Stimulated activated naive CD8-positive, alpha-beta T cell treated with anti-CD3 and anti-CD28 coated beads, Interleukin-15, Interleukin-2, amounts not matched to agents 100 U/mL and 50 U/mL, for 24 hours (primary cell): Measurements from ENCODE around the gene DBN1.

Experiments used
- ATAC-seq: fragments of 150-1000 bp; cut with Tn5 transposase; one replicate; pipeline ENCODE4 v1.10.0; 2021
- DNase-seq: peaks from one replicate; pipeline ENCODE4 v3.0.0; 2021

The DBN1 gene

DNA sequence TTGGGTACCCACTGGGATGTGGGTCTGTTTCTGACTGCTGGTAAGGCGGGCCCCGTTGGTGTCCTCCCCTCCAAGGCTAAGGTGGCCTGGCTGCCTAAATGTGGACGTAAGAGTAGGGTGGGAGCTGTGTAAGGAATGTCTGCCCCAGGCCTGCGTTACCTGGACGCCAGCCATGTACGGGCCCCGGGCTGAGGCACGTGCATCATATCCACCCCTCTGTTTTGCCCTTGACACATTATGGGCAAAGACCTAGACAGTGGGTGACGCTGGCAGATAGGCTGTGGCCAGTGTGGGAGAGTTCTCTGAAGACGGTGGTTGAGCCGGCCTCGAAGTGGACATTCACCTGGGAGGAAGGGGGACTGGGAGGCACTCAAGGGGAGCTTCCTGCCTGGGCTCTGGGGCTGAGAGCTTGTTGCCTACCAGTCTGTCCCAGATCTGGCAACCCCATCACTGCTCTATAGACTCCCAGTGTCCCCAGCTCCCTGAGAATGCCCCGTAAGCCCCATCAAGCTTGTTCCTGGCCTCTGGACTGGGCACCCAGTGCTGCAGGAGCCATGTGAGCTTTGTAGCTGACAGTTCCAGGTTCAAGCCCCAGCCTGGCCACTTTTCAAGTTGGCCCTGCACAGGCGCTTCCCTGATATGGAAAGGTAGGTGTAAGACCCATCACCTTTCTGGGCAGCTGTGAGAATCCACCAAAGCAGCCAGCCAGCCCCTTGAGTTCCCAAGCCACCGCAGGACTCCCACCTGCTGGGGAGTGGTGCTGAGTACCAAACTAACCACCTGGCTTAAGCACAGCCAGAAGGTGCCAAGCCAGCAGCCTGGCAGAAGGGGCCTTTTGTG lies 30.1 kb downstream of the DBN1 start:
- ATAC-seq (no peak), DNase-seq (no peak)

DNA sequence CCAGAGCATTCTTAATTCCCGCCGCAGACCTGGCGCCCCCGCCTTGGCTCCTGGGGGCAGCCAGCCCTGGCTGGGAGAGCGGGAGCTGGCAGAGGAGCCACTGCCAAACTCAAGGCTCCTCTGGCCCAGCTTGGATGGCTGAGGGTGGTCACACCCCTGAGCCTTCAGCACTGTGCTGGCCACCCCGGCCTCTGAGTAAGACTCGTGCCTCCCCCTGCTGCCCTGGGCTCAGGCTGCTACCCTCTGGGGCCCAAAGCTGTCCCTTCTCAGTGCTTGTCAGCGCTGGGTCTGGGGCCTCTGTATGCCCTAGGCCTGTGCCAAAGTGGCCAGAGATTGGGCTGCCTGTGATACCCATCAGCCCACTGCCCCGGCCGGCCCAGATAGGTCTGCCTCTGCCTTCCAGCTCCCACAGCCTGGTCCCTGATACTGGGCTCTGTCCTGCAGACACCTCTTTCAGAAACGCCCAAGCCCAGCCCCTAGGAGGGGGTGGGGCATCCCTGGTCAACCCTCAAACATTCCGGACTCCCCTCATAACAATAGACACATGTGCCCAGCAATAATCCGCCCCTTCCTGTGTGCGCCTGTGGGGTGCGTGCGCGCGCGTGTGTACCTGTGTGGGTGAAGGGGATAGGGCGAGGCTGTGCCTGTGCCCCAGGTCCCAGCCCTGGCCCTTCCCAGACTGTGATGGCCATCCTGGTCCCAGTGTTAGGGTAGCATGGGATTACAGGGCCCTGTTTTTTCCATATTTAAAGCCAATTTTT lies 31.2 kb downstream of the DBN1 start:
- no peak for ATAC-seq
- no peak for DNase-seq

- DNase-seq (no peak), ATAC-seq (no peak)
Measured at GRCh38 chr5:177440990-177441780, 32.2 kb downstream of the DBN1 start.

GRCh38 chr5:177440211-177440989 lies 33.0 kb downstream of the DBN1 start:
- DNase-seq = peak; percentile 63
- peak; percentile 74 for ATAC-seq

GRCh38 chr5:177439518-177440053 lies 33.8 kb downstream of the DBN1 start:
- DNase-seq = no peak
- ATAC-seq = no peak

GRCh38 chr5:177438468-177438867 lies 35.0 kb downstream of the DBN1 start:
- DNase-seq = no peak
- ATAC-seq = no peak

- DNase-seq (no peak), ATAC-seq (no peak)
Measured at GRCh38 chr5:177437623-177438022, 35.8 kb downstream of the DBN1 start.

GRCh38 chr5:177435847-177436536 lies 37.4 kb downstream of the DBN1 start:
- ATAC-seq = no peak

GRCh38 chr5:177434942-177435738 lies 38.3 kb downstream of the DBN1 start:
- no peak for DNase-seq
- ATAC-seq = no peak

More at GRCh38 chr5:177435847-177436536, 37.4 kb downstream of the DBN1 start:
- DNase-seq = no peak

- DNase-seq = peak; percentile 66
- ATAC-seq = peak; percentile 65
Measured at GRCh38 chr5:177434437-177434836, 39.0 kb downstream of the DBN1 start.

GRCh38 chr5:177433658-177434217 lies 39.7 kb downstream of the DBN1 start:
- ATAC-seq (no peak), DNase-seq (no peak)

DNA sequence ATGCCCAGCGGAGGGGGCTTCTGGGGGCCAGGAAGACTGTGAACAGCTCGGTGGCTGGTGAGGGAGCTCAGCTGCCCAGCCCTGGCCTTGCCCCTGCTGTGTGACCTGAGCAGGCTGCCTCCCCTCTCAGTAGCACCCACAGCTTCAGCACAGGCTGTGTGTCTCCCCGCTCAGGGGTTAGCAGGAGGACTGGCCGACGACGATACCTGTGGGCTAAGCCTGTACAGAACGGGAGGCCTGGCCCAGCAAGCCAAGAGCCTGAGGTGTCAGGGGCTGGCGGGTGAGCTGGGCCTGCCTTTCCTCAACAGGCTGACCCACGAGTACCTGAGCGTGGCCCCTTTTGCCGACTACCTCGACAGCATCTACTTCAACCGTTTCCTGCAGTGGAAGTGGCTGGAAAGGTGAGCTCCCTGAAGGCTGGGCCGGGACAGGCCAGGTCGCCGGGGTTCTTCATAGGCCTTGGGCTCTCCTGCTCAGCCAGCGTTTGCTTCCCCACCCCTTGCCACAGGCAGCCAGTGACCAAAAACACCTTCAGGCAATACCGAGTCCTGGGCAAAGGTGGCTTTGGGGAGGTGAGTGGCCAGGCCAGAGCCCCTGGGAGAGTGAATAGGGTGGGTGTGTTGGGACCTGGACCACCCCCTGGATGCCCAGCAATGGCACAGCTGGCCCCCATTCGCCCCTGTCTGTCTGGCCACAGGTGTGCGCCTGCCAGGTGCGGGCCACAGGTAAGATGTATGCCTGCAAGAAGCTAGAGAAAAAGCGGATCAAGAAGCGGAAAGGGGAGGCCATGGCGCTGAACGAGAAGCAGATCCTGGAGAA lies 40.4 kb downstream of the DBN1 start:
- ATAC-seq = no peak
- no peak for DNase-seq

GRCh38 chr5:177432143-177432838 lies 41.1 kb downstream of the DBN1 start:
- DNase-seq (peak; percentile 72), ATAC-seq (peak; percentile 4)

- peak; percentile 60 for ATAC-seq
- peak; percentile 84 for DNase-seq
Measured at GRCh38 chr5:177431317-177432142, 41.9 kb downstream of the DBN1 start.

GRCh38 chr5:177430972-177431316 lies 42.5 kb downstream of the DBN1 start:
- ATAC-seq (no peak), DNase-seq (no peak)

DNA sequence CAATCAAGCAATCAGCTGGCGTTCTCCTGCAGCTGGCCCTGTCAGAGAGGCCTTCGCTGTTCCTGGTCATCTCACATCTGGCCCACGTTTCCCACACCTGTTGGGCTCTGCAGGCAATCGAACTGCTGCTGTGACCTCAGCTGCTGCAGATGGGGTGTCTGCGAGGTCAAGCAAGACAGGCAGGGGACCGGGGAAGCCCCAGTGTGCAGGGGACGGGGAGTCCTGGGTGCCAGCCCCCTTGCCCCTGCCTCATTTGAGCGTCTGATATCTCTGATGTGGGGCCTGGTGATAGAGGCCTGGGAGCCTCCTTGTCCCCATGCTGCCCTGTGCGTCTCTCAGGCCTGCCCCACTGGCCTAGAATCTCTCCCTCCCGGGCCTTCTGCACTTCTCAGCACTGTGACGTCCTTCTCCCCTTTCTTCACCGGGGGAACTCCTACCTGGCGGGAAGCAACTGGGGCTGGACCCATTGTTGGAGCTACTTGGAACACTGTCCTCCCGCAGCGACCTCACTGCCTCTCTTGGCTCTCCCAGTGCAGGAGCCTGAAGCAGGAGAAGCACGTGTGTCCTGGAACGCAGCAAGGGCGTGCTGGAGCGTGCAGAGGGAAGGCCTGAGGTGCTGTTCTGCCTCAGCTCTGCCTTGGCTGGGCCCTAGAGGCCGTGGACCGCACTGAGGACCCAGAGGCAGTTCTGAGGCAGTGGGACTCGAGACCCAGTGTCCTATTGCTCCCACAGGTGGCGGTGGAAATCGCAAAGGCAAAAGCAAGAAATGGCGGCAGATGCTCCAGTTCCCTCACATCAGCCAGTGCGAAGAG lies 43.1 kb downstream of the DBN1 start:
- DNase-seq = no peak
- no peak for ATAC-seq
